ENCODE measurements around the gene TSKS.

- TF ChIP-seq CTCF (IDR thresholded peaks at IDR 0.05 in 2 of 3, conservative IDR thresholded peaks at IDR 0.05 in 1 of 3; ENCODE audit: borderline replicate concordance in 1 of 3, insufficient read depth in 1 of 3, low read depth in 2 of 3, low read length in 2 of 3) (no peak), EZH2 (IDR thresholded peaks at IDR 0.05) (no peak), YY1 (IDR thresholded peaks at IDR 0.05; ENCODE audit: extremely low read depth, insufficient replicate concordance, low read depth, low read length) (no peak), POLR2A (IDR thresholded peaks at IDR 0.05; ENCODE audit: borderline replicate concordance, extremely low read depth, insufficient read depth, insufficient read length) (no peak)
Observed at GRCh38 chr19:49770529-49770928, 7.4 kb upstream of the TSKS start.
